Tibial artery (tissue), 4 donors: ENCODE results near the gene RAD51B.
A peak's percentile ranks its signal among the peaks of the same experiment; 100 is the strongest.

Experiments used
- DNase-seq, 2 donors: peaks; one replicate each; pipeline ENCODE4 v3.0.0-alpha.2; 2019
- H3K27ac ChIP-seq, 2 donors: fragments of 200-600 bp; sonication (generic) in 1 of 2; 1 replicate in 1 of 2; 2 replicates in 1 of 2; pipeline ENCODE4 v1.5.1; 2018 to 2019; ENCODE audit warnings: mild to moderate bottlenecking in 1 of 2
- H3K27me3 ChIP-seq, 2 donors: fragments of 200-600 bp; sonication (generic) in 1 of 2; one replicate each; pipeline versions ENCODE4 v1.5.1 to v1.6.0; 2016 to 2019
- H3K36me3 ChIP-seq, 3 donors: fragments of 200-600 bp; sonication (generic) in 2 of 3; one replicate each; pipeline ENCODE4 v1.5.1; 2016 to 2019; ENCODE audit warnings: mild to moderate bottlenecking in 2 of 3
- H3K4me1 ChIP-seq, 4 donors: fragments of 200-600 bp; sonication (generic) in 2 of 4; 1 replicate in 3 of 4; 2 replicates in 1 of 4; pipeline ENCODE4 v1.5.1; 2016 to 2019
- H3K4me3 ChIP-seq, 2 donors: fragments of 200-600 bp; sonication (generic) in 1 of 2; 1 replicate in 1 of 2; 2 replicates in 1 of 2; pipeline ENCODE4 v1.5.1; 2018 to 2019; ENCODE audit warnings: mild to moderate bottlenecking in 2 of 2
- H3K9me3 ChIP-seq, 3 donors: fragments of 200-600 bp; sonication (generic) in 1 of 3; one replicate each; pipeline ENCODE4 v1.5.1; 2016 to 2019
- intact Hi-C: fragments of 100-400 bp; cut with DNase I; formaldehyde crosslinking; loops from one replicate; pipeline ENCODE4 v1.15.0; 2023; ENCODE audit warnings: low total_unique reads
- TF ChIP-seq, protein P1 (sequence below), 2 experiments: fragments of 200-600 bp in 1 of 2; fragments of 450-650 bp in 1 of 2; IDR thresholded peaks; one replicate each; pipeline ENCODE4 v1.5.1; 2017 to 2019; ENCODE audit warnings: antibody characterized with exemption in 2 of 2, mild to moderate bottlenecking in 1 of 2, moderate library complexity in 1 of 2

Gene RAD51B

DNA sequence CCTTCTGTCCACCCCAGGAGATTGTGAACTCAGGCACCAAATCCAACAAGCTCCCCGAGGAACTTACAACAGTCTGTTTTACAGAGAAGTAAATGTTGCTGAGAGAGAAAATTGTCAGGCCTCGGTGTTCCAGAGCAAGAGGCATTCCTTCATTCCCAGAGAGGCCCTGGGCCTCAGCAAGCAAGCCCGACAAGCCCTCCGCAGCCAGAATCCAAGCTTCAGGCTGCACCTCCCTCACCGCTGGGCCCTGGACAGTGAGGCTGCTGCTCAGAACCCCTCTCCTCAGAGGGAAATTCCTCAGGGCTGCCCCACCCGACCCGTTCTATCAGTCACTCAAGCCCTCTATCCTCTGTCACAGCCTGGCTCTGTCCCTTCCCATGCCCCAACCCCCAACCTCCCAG is 916.9 kb downstream of the RAD51B start:
- Histone ChIP-seq H3K27me3 (no peaks in the 10 kb centered on the region), H3K9me3 (no peaks in the 10 kb centered on the region), H3K36me3 (no peaks in the 10 kb centered on the region), H3K4me3 (no peak overlapping the region), H3K4me1 (peaks cover 0 to 22% (median 18%) of the 10 kb centered on the region in 4 donors), H3K27ac (peak overlapping the region; percentile 74 to 77)
- DNase-seq: no peak
- intact Hi-C loops: no loop called here
- TF ChIP-seq, protein P1, sequence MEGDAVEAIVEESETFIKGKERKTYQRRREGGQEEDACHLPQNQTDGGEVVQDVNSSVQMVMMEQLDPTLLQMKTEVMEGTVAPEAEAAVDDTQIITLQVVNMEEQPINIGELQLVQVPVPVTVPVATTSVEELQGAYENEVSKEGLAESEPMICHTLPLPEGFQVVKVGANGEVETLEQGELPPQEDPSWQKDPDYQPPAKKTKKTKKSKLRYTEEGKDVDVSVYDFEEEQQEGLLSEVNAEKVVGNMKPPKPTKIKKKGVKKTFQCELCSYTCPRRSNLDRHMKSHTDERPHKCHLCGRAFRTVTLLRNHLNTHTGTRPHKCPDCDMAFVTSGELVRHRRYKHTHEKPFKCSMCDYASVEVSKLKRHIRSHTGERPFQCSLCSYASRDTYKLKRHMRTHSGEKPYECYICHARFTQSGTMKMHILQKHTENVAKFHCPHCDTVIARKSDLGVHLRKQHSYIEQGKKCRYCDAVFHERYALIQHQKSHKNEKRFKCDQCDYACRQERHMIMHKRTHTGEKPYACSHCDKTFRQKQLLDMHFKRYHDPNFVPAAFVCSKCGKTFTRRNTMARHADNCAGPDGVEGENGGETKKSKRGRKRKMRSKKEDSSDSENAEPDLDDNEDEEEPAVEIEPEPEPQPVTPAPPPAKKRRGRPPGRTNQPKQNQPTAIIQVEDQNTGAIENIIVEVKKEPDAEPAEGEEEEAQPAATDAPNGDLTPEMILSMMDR (IDR thresholded peaks at IDR 0.05): no peak

DNA sequence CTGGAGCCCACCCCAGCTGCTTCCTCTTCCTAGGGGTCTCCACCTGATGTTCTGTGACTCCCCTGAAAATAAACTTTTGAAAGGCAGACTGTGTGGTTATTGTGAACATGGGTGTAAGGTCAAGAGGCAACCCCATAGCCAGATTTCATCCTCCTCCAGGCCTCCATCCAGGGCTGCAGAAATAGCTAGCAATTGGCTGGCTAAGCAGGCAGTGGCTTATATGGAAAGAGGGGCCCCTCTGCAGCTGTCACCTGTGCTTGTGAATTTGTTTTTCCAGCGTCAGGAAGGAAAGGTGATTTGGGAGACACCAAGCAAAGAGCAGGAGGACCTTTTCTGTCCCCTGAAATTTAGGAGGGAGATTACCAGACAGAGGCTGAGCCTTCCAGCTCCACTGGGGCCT is 917.5 kb downstream of the RAD51B start:
- no peaks in the 10 kb centered on the region for H3K27me3 ChIP-seq
- intact Hi-C loops: no loop called here
- H3K4me1 ChIP-seq: peaks cover 0 to 22% (median 18%) of the 10 kb centered on the region in 4 donors
- peak overlapping the region; percentile 74 to 77 for H3K27ac ChIP-seq
- TF ChIP-seq, protein P1 (IDR thresholded peaks at IDR 0.05): no peak
- no peaks in the 10 kb centered on the region for H3K36me3 ChIP-seq
- no peak overlapping the region for H3K4me3 ChIP-seq
- no peak for DNase-seq
- H3K9me3 ChIP-seq: no peaks in the 10 kb centered on the region

DNA sequence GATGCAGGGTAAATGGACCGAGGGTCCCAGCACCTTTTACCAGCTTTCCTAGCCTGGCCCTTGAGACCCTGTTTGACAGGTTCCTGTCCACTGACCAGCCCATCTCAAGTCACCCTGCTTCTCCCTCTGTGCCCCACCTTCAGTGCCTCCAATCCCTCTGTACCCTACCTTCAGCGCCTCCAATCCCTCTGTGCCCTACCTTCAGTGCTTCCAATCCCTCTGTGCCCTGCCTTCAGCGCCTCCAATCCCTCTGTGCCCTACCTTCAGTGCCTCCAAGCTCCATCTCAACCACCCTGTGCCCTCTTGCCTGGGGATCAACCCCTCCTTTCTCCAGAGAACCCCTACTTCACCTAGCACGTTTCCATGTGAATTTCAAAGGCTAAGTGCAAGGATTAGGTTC is 919.0 kb downstream of the RAD51B start:
- no peak overlapping the region for H3K27ac ChIP-seq

DNA sequence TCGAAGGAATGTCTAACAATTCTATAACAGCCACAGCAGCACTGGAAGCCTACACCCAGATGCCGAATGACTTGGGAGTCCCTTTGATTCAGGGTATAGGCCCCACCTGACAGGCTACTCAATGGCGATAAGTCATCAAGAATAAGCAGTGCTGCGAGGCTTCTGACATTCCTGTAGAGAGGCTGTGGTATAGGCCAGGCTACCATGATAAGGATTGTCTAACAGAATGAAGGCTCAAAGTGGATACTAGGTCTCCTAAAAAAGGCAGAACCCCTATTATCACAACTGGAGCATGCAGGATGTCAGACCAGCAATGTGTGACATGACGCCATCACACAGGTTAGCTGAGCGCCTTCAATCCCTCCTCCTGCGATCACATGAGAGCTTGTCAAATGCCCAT is 920.1 kb downstream of the RAD51B start:
- TF ChIP-seq, protein P1 (IDR thresholded peaks at IDR 0.05): no peak
- intact Hi-C loops: no loop called here
- DNase-seq: no peak
- H3K27ac ChIP-seq: no peak overlapping the region
- no peak overlapping the region for H3K4me3 ChIP-seq
- H3K27me3 ChIP-seq: no peaks in the 10 kb centered on the region
- H3K4me1 ChIP-seq: peaks cover 0 to 22% (median 18%) of the 10 kb centered on the region in 4 donors
- no peaks in the 10 kb centered on the region for H3K36me3 ChIP-seq
- no peaks in the 10 kb centered on the region for H3K9me3 ChIP-seq

More for the DNA sequence above, 919.0 kb downstream of the RAD51B start:
- DNase-seq: peak in 1 of 2 donors; percentile 0
- no peak overlapping the region for H3K4me3 ChIP-seq
- no peaks in the 10 kb centered on the region for H3K27me3 ChIP-seq
- H3K9me3 ChIP-seq: no peaks in the 10 kb centered on the region
- TF ChIP-seq, protein P1 (IDR thresholded peaks at IDR 0.05): no peak
- intact Hi-C loops: no loop called here
- H3K4me1 ChIP-seq: peaks cover 0 to 22% (median 18%) of the 10 kb centered on the region in 4 donors
- H3K36me3 ChIP-seq: no peaks in the 10 kb centered on the region

DNA sequence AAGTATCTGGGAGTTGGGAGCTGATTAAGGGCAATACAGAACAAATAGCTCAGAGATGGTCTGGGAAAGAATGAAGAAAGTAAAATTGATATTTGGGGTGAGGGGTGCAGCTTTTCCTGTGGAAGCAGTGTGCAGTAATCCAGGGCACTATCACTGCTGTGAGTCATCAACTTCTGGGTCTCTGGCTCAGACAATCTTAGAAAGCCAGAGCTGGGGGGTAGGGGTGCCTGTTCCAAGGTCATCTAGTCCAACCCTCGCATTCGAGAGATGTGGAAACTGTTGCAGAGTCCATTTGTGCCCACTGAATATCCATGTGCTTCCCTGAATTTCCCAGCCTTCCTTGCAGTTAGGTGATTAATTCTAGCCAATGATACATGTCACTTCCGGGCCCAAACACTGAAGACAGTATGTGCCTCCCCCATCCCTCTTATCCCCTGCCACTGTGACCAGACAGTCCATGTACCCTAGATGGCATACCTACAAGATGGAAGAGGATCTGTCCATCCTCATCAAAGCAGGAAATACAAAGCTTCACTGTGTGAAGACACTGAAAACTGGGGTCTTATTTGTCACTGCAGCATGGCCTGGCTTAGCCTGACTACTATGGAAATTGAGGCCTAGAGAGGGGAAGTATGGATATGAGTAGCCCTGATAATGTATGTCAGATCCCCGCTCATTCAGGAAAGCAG is 921.4 kb downstream of the RAD51B start:
- no peak for DNase-seq
- intact Hi-C loops: no loop called here
- H3K36me3 ChIP-seq: no peaks in the 10 kb centered on the region
- no peaks in the 10 kb centered on the region for H3K27me3 ChIP-seq
- no peaks in the 10 kb centered on the region for H3K9me3 ChIP-seq
- peaks cover 0 to 14% (median 11%) of the 10 kb centered on the region in 4 donors for H3K4me1 ChIP-seq
- no peak overlapping the region for H3K4me3 ChIP-seq
- TF ChIP-seq, protein P1 (IDR thresholded peaks at IDR 0.05): no peak
- H3K27ac ChIP-seq: no peak overlapping the region
